Thymus (tissue), 11 donors: ENCODE measurements around the gene UBE2D2. TPM values are rescaled to one million over a fixed set of nuclear protein-coding genes. Genes with fewer than 3 reads are reported as not detected.

Experiments used
- DNase-seq, 9 donors: peaks; one replicate each; pipeline ENCODE4 v3.0.0-alpha.2; 2013; ENCODE audit warnings: low spot score in 9 of 9, low read depth in 6 of 9, missing footprints in 1 of 9
- H3K27ac ChIP-seq, 2 donors: one replicate each; pipeline ENCODE4 v1.5.1; 2013; ENCODE audit warnings: control low read depth in 1 of 2, low read depth in 1 of 2, low read length in 1 of 2, mild to moderate bottlenecking in 1 of 2, moderate library complexity in 1 of 2
- H3K27me3 ChIP-seq, 2 donors: one replicate each; pipeline ENCODE4 v1.5.1; 2013; ENCODE audit warnings: low read length in 1 of 2; ENCODE audit not compliant: control insufficient read depth in 2 of 2, insufficient read depth in 1 of 2
- H3K36me3 ChIP-seq, 2 donors: one replicate each; pipeline ENCODE4 v1.5.1; 2013; ENCODE audit warnings: low read length in 1 of 2, mild to moderate bottlenecking in 1 of 2, moderate library complexity in 1 of 2; ENCODE audit not compliant: control insufficient read depth in 2 of 2, insufficient read depth in 2 of 2
- H3K4me1 ChIP-seq, 2 donors: one replicate each; pipeline ENCODE4 v1.5.1; 2013; ENCODE audit warnings: low read length in 2 of 2; ENCODE audit not compliant: control insufficient read depth in 2 of 2, insufficient read depth in 2 of 2
- H3K4me3 ChIP-seq, 2 donors: one replicate each; pipeline ENCODE4 v1.5.1; 2013; ENCODE audit warnings: low read length in 2 of 2, control low read depth in 1 of 2, mild to moderate bottlenecking in 1 of 2
- H3K9me3 ChIP-seq, 2 donors: one replicate each; pipeline ENCODE4 v1.5.1; 2013; ENCODE audit warnings: low read length in 1 of 2, mild to moderate bottlenecking in 1 of 2; ENCODE audit not compliant: control insufficient read depth in 2 of 2, insufficient read depth in 1 of 2
- WGBS: extraction: QIAGEN DNeasy Blood & Tissue Kit; methylation state at CpG from one replicate; pipeline ENCODE4 v1.1.7; 2013; 5-methylcytosine and 5-hydroxymethylcytosine counted together
- polyA plus RNA-seq: library from polyadenylated mRNA; stranded (reverse); fragments of 200-250 nt; gene quantifications from one replicate; pipeline ENCODE4 v1.2.3, GENCODE V29; 2013
- total RNA-seq: library from RNA; stranded (reverse); fragments of 120-200 nt; gene quantifications from one replicate; pipeline ENCODE4 v1.2.4, GENCODE V29; 2013
- donor health status: healthy.

UBE2D2 gene
- total and polyA plus RNA-seq, 2 donors, result 147 to 150 TPM

GRCh38 chr5:139640421-139641115, 79.4 kb downstream of the UBE2D2 start:
- Histone ChIP-seq H3K4me3 (no peak overlapping the region), H3K4me1 (peaks cover 37 to 81% of the 10 kb centered on the region in 2 donors), H3K9me3 (peaks cover 0 to 4% of the 10 kb centered on the region in 2 donors), H3K36me3 (no peaks in the 10 kb centered on the region), H3K27me3 (no peaks in the 10 kb centered on the region), H3K27ac (no peak overlapping the region)
- DNase-seq, result no peak
- 97% methylated on average over 13 of the region's 13 CpGs for WGBS

- WGBS, result 97% methylated on average over 6 of the region's 6 CpGs
- no peak for DNase-seq
- Histone ChIP-seq H3K9me3 (peaks cover 0 to 4% of the 10 kb centered on the region in 2 donors), H3K4me3 (no peak overlapping the region), H3K36me3 (no peaks in the 10 kb centered on the region), H3K4me1 (peaks cover 30 to 81% of the 10 kb centered on the region in 2 donors), H3K27me3 (no peaks in the 10 kb centered on the region), H3K27ac (no peak overlapping the region)
These were observed 80.3 kb downstream of the UBE2D2 start for GRCh38 chr5:139641116-139642080.

GRCh38 chr5:139642213-139642612, 81.1 kb downstream of the UBE2D2 start:
- Histone ChIP-seq H3K4me1 (peaks cover 29 to 81% of the 10 kb centered on the region in 2 donors), H3K27ac (no peak overlapping the region), H3K9me3 (peaks cover 0 to 4% of the 10 kb centered on the region in 2 donors), H3K27me3 (peaks cover 0 to 6% of the 10 kb centered on the region in 2 donors), H3K4me3 (no peak overlapping the region), H3K36me3 (no peaks in the 10 kb centered on the region)
- DNase-seq, result no peak
- 84% methylated on average over 7 of the region's 7 CpGs for whole genome bisulfite sequencing

GRCh38 chr5:139642891-139643871, 82.0 kb downstream of the UBE2D2 start:
- no peak overlapping the region for H3K27ac ChIP-seq
- H3K36me3 ChIP-seq, result no peaks in the 10 kb centered on the region
- WGBS, result 87% methylated on average over 16 of the region's 16 CpGs
- no peak for DNase-seq
- H3K27me3 ChIP-seq, result peaks cover 3 to 14% of the 10 kb centered on the region in 2 donors
- no peak overlapping the region for H3K4me3 ChIP-seq
- H3K4me1 ChIP-seq, result peaks cover 31 to 80% of the 10 kb centered on the region in 2 donors
- peaks cover 0 to 4% of the 10 kb centered on the region in 2 donors for H3K9me3 ChIP-seq

GRCh38 chr5:139644001-139644456, 82.9 kb downstream of the UBE2D2 start:
- H3K27me3 ChIP-seq, result peaks cover 3 to 14% of the 10 kb centered on the region in 2 donors
- peaks cover 23 to 71% of the 10 kb centered on the region in 2 donors for H3K4me1 ChIP-seq
- H3K36me3 ChIP-seq, result no peaks in the 10 kb centered on the region
- no peak for DNase-seq
- no peak overlapping the region for H3K27ac ChIP-seq
- peaks cover 0 to 2% of the 10 kb centered on the region in 2 donors for H3K9me3 ChIP-seq
- H3K4me3 ChIP-seq, result no peak overlapping the region
- WGBS, result 97% methylated on average over 5 of the region's 5 CpGs

GRCh38 chr5:139644646-139645429, 83.7 kb downstream of the UBE2D2 start:
- Histone ChIP-seq H3K4me1 (peaks cover 21 to 63% of the 10 kb centered on the region in 2 donors), H3K9me3 (no peaks in the 10 kb centered on the region), H3K27ac (no peak overlapping the region), H3K36me3 (no peaks in the 10 kb centered on the region), H3K4me3 (no peak overlapping the region), H3K27me3 (peaks cover 3 to 17% of the 10 kb centered on the region in 2 donors)
- WGBS, result 97% methylated on average over 3 of the region's 3 CpGs
- no peak for DNase-seq

- Histone ChIP-seq H3K4me1 (peaks cover 21 to 60% of the 10 kb centered on the region in 2 donors), H3K27ac (no peak overlapping the region), H3K36me3 (no peaks in the 10 kb centered on the region), H3K27me3 (peaks cover 3 to 20% of the 10 kb centered on the region in 2 donors), H3K4me3 (no peak overlapping the region), H3K9me3 (no peaks in the 10 kb centered on the region)
- DNase-seq, result no peak
- WGBS, result 96% methylated on average over 3 of the region's 3 CpGs
These were observed 84.3 kb downstream of the UBE2D2 start for GRCh38 chr5:139645430-139645871.

- Histone ChIP-seq H3K4me3 (no peak overlapping the region), H3K4me1 (peaks cover 21 to 67% of the 10 kb centered on the region in 2 donors), H3K36me3 (no peaks in the 10 kb centered on the region), H3K27ac (no peak overlapping the region), H3K27me3 (peaks cover 3 to 23% of the 10 kb centered on the region in 2 donors), H3K9me3 (no peaks in the 10 kb centered on the region)
- 89% methylated on average over 3 of the region's 3 CpGs for WGBS
- DNase-seq, result no peak
These were observed 85.0 kb downstream of the UBE2D2 start for GRCh38 chr5:139646111-139646510.
